Endothelial cell of umbilical vein (primary cell): ENCODE results near the gene SORCS2. TPM values are rescaled to one million over a fixed set of nuclear protein-coding genes. Genes with fewer than 3 reads are reported as not detected.

Experiments
- BruUV-seq: library from RNA; stranded (reverse); fragments of 400-500 nt; replicated peaks from 2 replicates; lab custom pipeline; 2021; lab: Mats Ljungman, UMichigan
- CTCF ChIA-PET: fragments of 300-600, 350-600 bp; sonication (Branson Sonifier 250); formaldehyde crosslinking; loops from one replicate; lab custom pipeline; 2021; ENCODE audit warnings: antibody characterized with exemption, inconsistent platforms; lab: Charles Lee
- POLR2A ChIA-PET: fragments of 300-600, 350-600 bp; sonication (Branson Sonifier 250); formaldehyde crosslinking; loops from one replicate; lab custom pipeline; 2021; ENCODE audit warnings: antibody characterized with exemption, inconsistent platforms; lab: Charles Lee
- DNase-seq: peaks from one replicate; pipeline ENCODE4 v3.0.0-alpha.2; 2011; ENCODE audit warnings: low read depth, low spot score
- FAIRE-seq: peaks from 2 replicates; lab custom pipeline; 2011; peaks lifted over from hg19 to GRCh38; lab: Jason Lieb, UNC
- H2AFZ ChIP-seq: 2 replicates; pipeline ENCODE4 v1.6.0; 2012; ENCODE audit warnings: low read depth, low read length, control low read depth, inconsistent platforms
- H3K27ac ChIP-seq: 2 replicates; pipeline ENCODE4 v1.5.1; 2011; ENCODE audit warnings: low read depth, mild to moderate bottlenecking, control low read depth, low read length, moderate library complexity; ENCODE audit not compliant: insufficient read depth
- H3K27me3 ChIP-seq, 2 experiments: 2 replicates each; pipeline versions ENCODE4 v1.6.0 to v1.6.1; 2011; ENCODE audit warnings: low read length in 2 of 2, mixed read lengths in 1 of 2; ENCODE audit not compliant: control insufficient read depth in 2 of 2, insufficient read depth in 2 of 2
- H3K36me3 ChIP-seq, 2 experiments: 2 replicates in 1 of 2; 3 replicates in 1 of 2; pipeline ENCODE4 v1.5.1; 2011; ENCODE audit warnings: low read length in 2 of 2, mild to moderate bottlenecking in 1 of 2, moderate library complexity in 1 of 2; ENCODE audit not compliant: control insufficient read depth in 2 of 2, insufficient read depth in 2 of 2; ENCODE audit errors: extremely low read depth in 1 of 2
- H3K4me1 ChIP-seq: 3 replicates; pipeline ENCODE4 v1.5.1; 2011; ENCODE audit warnings: mild to moderate bottlenecking, low read length; ENCODE audit not compliant: control insufficient read depth, insufficient read depth; ENCODE audit errors: extremely low read depth
- H3K4me2 ChIP-seq: 2 replicates; pipeline ENCODE4 v1.6.1; 2011; ENCODE audit warnings: low read length, control low read depth, mixed read lengths; ENCODE audit not compliant: insufficient read depth
- H3K4me3 ChIP-seq, 3 experiments: fragments of 200-600 bp in 1 of 3; sonication (generic), shearing (Covaris generic) in 1 of 3; replicated peaks in 1 of 3; 2 replicates each; pipeline ENCODE4 v1.5.1; 2011 to 2016; ENCODE audit warnings: control low read depth in 3 of 3, low read length in 3 of 3, mild to moderate bottlenecking in 2 of 3, inconsistent platforms in 1 of 3, low read depth in 1 of 3, moderate library complexity in 1 of 3; ENCODE audit not compliant: insufficient read depth in 1 of 3
- H3K79me2 ChIP-seq: 2 replicates; pipeline ENCODE4 v1.6.0; 2012; ENCODE audit warnings: low read length, inconsistent platforms; ENCODE audit not compliant: control insufficient read depth, insufficient read depth
- H3K9ac ChIP-seq: replicated peaks from 2 replicates; pipeline ENCODE3; 2011; ENCODE audit warnings: low read length, control low read depth; ENCODE audit not compliant: insufficient read depth; ENCODE audit errors: extremely low read depth
- H3K9me1 ChIP-seq: replicated peaks from 3 replicates; pipeline ENCODE4 v1.6.0; 2011; ENCODE audit warnings: mild to moderate bottlenecking, low read length; ENCODE audit not compliant: control insufficient read depth, insufficient read depth; ENCODE audit errors: extremely low read depth
- H3K9me3 ChIP-seq: replicated peaks from 2 replicates; pipeline ENCODE4 v1.5.1; 2012; ENCODE audit warnings: low read length, inconsistent platforms; ENCODE audit not compliant: control insufficient read depth, insufficient read depth
- H4K20me1 ChIP-seq: replicated peaks from 2 replicates; pipeline ENCODE3; 2011; ENCODE audit warnings: mild to moderate bottlenecking, low read length; ENCODE audit not compliant: control insufficient read depth, insufficient read depth; ENCODE audit errors: extremely low read depth
- EZH2 ChIP-seq: IDR thresholded peaks from 2 replicates; pipeline ENCODE4 v1.6.1; 2012; ENCODE audit warnings: borderline replicate concordance, low read depth, mild to moderate bottlenecking, moderate library complexity, low read length, inconsistent platforms; ENCODE audit not compliant: severe bottlenecking
- FOS ChIP-seq: IDR thresholded peaks from 2 replicates; pipeline ENCODE4 v1.6.1; 2011; ENCODE audit warnings: mild to moderate bottlenecking, low read length, moderate library complexity, borderline replicate concordance; ENCODE audit not compliant: insufficient read depth
- GATA2 ChIP-seq: IDR thresholded peaks from 2 replicates; pipeline ENCODE4 v1.7.0; 2011; ENCODE audit warnings: low read depth, mild to moderate bottlenecking, moderate library complexity, mixed read lengths, low read length; ENCODE audit not compliant: insufficient read length, insufficient read depth
- JUN ChIP-seq: IDR thresholded peaks from 2 replicates; pipeline ENCODE4 v1.6.1; 2011; ENCODE audit warnings: borderline replicate concordance, low read depth; ENCODE audit not compliant: insufficient read length, insufficient read depth
- MYC ChIP-seq: IDR thresholded peaks from one replicate; pipeline ENCODE4 v1.6.1; 2011; ENCODE audit warnings: mild to moderate bottlenecking, low read depth, low read length
- POLR2A ChIP-seq: IDR thresholded peaks from 2 replicates; pipeline ENCODE4 v1.6.1; 2012; ENCODE audit warnings: low read depth, mild to moderate bottlenecking, control low read depth, low read length
- POLR2AphosphoS5 ChIP-seq: IDR thresholded peaks from 2 replicates; pipeline ENCODE4 v1.6.1; 2012; ENCODE audit warnings: low read depth, mild to moderate bottlenecking, control low read depth, low read length, moderate library complexity; ENCODE audit not compliant: insufficient read depth
- dilution Hi-C: fragments of 300-500 bp; cut with MboI; formaldehyde crosslinking; loops from one replicate; pipeline ENCODE4 v1.15.0; 2019; ENCODE audit warnings: low sequenced_read_pairs; ENCODE audit not compliant: extremely low pct_ligation_motif_present
- intact Hi-C: fragments of 100-400 bp; cut with micrococcal nuclease; formaldehyde crosslinking; loops from one replicate; pipeline ENCODE4 v1.10.0; 2022
- polyA plus RNA-seq, 4 experiments: library from polyadenylated mRNA; depleted of rRNA in 3 of 4; stranded (reverse) in 3 of 4; unstranded in 1 of 4; fragments of >200 nt; gene quantifications; 2 replicates each; pipeline versions ENCODE4 v1.2.1 to v1.2.3, GENCODE V29; 2011 to 2012; ENCODE audit warnings: missing spikeins in 1 of 4
- total RNA-seq: library from RNA; stranded (reverse); gene quantifications from 2 replicates; pipeline ENCODE4 v1.2.3, GENCODE V29; 2021
- TF ChIP-seq, protein P1 (sequence below), 2 donors: IDR thresholded peaks; 1 replicate in 1 of 2; 2 replicates in 1 of 2; pipeline ENCODE4 v1.5.1; 2011; ENCODE audit warnings: low read length in 2 of 2, mild to moderate bottlenecking in 2 of 2, moderate library complexity in 2 of 2, control low read depth in 1 of 2, inconsistent platforms in 1 of 2, low read depth in 1 of 2; ENCODE audit not compliant: insufficient read depth in 1 of 2; ENCODE audit errors: extremely low read depth in 1 of 2
- TF ChIP-seq, protein P2 (sequence below): IDR thresholded peaks from 2 replicates; pipeline ENCODE4 v1.6.1; 2011; ENCODE audit not compliant: insufficient read depth, insufficient read length

The SORCS2 gene
- total and polyA plus RNA-seq, 2 donors (not counting 3 experiments of a cell fraction or from before 2014, with no cell fraction given): not detected

DNA sequence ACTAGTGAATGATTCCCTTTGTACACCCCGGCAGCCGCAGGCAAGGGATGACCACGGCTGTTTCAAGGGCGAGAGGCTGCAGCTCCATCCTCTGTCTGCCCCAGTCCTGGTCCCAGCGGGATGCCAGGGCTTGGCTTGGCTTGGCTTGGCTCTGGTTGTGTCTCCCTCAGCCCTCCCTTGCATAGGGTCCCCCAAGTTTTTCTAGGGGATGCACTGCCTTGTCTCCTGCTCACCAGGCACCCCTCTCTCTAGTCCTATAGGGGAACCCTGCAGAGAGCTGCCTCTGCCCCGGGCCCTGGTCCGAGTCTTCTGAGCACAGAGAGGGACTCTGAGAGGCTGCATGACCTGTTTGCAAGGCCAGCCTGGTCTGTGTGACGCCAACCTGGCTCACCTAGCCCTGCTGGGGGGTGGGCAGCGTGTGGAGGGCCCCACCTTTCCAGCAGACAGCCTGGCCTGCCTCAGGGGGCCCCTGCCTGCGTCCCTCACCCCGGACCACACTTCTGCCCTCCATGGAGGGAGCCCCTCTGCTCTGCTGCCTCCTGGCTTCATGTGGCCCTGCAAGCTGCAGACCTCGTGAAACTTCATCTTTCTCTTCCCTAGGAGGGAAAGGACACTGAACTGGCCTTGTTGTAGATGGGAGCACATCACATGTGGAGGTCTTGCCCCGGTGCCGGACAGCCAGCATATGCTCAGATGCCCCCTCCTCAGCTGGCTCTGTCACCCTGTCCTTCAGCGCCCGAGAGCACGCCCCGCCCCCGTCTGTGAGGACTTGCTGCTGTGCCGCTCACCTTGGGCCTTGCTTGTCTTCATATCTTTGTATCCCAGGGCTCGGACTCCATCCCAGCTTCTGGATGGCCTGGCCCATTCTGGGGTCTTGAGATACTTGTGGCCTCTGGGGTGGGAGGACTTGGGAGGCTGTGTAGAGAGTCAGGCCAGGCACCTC, 16.4 kb downstream of the SORCS2 start:
- DNase-seq (no peak), FAIRE-seq (no peak)
- BruUV-seq: no TSS peak
- Histone ChIP-seq H3K4me1 (peaks cover 12% of the 10 kb centered on the region), H3K4me2 (no peak overlapping the region), H3K79me2 (no peaks in the 10 kb centered on the region), H4K20me1 (no peaks in the 10 kb centered on the region), H3K27me3 (no peaks in the 10 kb centered on the region), H3K27ac (no peak overlapping the region), H3K4me3 (no peak overlapping the region), H3K9me1 (no peaks in the 10 kb centered on the region), H3K9me3 (no peaks in the 10 kb centered on the region), H3K9ac (no peak overlapping the region), H2AFZ (no peak overlapping the region), H3K36me3 (no peaks in the 10 kb centered on the region)
- intact Hi-C loops: no loop called here
- TF ChIP-seq POLR2AphosphoS5 (no peak), MYC (no peak), EZH2 (no peak), JUN (no peak), GATA2 (no peak), POLR2A (no peak), FOS (no peak)
- TF ChIP-seq, protein P1, sequence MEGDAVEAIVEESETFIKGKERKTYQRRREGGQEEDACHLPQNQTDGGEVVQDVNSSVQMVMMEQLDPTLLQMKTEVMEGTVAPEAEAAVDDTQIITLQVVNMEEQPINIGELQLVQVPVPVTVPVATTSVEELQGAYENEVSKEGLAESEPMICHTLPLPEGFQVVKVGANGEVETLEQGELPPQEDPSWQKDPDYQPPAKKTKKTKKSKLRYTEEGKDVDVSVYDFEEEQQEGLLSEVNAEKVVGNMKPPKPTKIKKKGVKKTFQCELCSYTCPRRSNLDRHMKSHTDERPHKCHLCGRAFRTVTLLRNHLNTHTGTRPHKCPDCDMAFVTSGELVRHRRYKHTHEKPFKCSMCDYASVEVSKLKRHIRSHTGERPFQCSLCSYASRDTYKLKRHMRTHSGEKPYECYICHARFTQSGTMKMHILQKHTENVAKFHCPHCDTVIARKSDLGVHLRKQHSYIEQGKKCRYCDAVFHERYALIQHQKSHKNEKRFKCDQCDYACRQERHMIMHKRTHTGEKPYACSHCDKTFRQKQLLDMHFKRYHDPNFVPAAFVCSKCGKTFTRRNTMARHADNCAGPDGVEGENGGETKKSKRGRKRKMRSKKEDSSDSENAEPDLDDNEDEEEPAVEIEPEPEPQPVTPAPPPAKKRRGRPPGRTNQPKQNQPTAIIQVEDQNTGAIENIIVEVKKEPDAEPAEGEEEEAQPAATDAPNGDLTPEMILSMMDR (IDR thresholded peaks at IDR 0.05; ENCODE audit: extremely low read depth in 1 of 2, insufficient read depth in 1 of 2, low read depth in 1 of 2, low read length in 2 of 2): no peak
- TF ChIP-seq, protein P2, sequence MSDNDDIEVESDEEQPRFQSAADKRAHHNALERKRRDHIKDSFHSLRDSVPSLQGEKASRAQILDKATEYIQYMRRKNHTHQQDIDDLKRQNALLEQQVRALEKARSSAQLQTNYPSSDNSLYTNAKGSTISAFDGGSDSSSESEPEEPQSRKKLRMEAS: no peak
- CTCF ChIA-PET: interaction anchor here (1.4 kb wide), 1 partner anchor 11 kb away, joined by 4 read pairs; no protein-coding TSS in a partner anchor
- dilution Hi-C loops: no loop called here
- POLR2A ChIA-PET: no interaction called here
